Mesenchymal stem cell (in vitro differentiated cells and primary cell): Measurements from ENCODE around the gene DIS3L2.

Experiments
- DNase-seq: peaks from one replicate; pipeline ENCODE4 v3.0.0-alpha.2; 2013
- H2AFZ ChIP-seq: one replicate; pipeline ENCODE4 v1.6.1; 2013; ENCODE audit warnings: low read depth, mild to moderate bottlenecking, control low read depth, inconsistent platforms, low read length, moderate library complexity
- H2AK5ac ChIP-seq: 2 replicates; pipeline ENCODE4 v1.6.1; 2013; ENCODE audit warnings: low read length, moderate library complexity, mild to moderate bottlenecking, inconsistent platforms; ENCODE audit not compliant: severe bottlenecking
- H2BK120ac ChIP-seq: one replicate; pipeline ENCODE4 v1.6.1; 2013; ENCODE audit warnings: low read depth, mild to moderate bottlenecking, inconsistent platforms, low read length, moderate library complexity
- H2BK12ac ChIP-seq, 2 experiments: one replicate each; pipeline ENCODE4 v1.6.1; 2013; ENCODE audit warnings: inconsistent platforms in 2 of 2, low read length in 2 of 2, mild to moderate bottlenecking in 2 of 2, moderate library complexity in 2 of 2, control low read depth in 1 of 2
- H2BK15ac ChIP-seq: one replicate; pipeline ENCODE4 v1.6.1; 2013; ENCODE audit warnings: mild to moderate bottlenecking, low read depth, inconsistent platforms; ENCODE audit not compliant: poor library complexity, severe bottlenecking
- H2BK5ac ChIP-seq: 2 replicates; pipeline ENCODE4 v1.6.1; 2013; ENCODE audit warnings: low read depth, mild to moderate bottlenecking, low read length, control low read depth, inconsistent platforms; ENCODE audit not compliant: poor library complexity, severe bottlenecking
- H3K14ac ChIP-seq, 2 experiments: one replicate each; pipeline ENCODE4 v1.6.1; 2013; ENCODE audit warnings: inconsistent platforms in 2 of 2, low read length in 2 of 2, control low read depth in 1 of 2, mild to moderate bottlenecking in 1 of 2, moderate library complexity in 1 of 2
- H3K18ac ChIP-seq, 2 experiments: one replicate each; pipeline ENCODE4 v1.6.1; 2013; ENCODE audit warnings: inconsistent platforms in 2 of 2, low read length in 2 of 2, control low read depth in 1 of 2, low read depth in 1 of 2, mild to moderate bottlenecking in 1 of 2
- H3K23ac ChIP-seq, 2 experiments: one replicate each; pipeline ENCODE4 v1.6.1; 2013; ENCODE audit warnings: inconsistent platforms in 2 of 2, low read length in 2 of 2, mild to moderate bottlenecking in 2 of 2, moderate library complexity in 2 of 2, control low read depth in 1 of 2
- H3K27ac ChIP-seq: 2 replicates; pipeline ENCODE4 v1.5.1; 2013; ENCODE audit warnings: mild to moderate bottlenecking, moderate library complexity, low read length, control low read depth, inconsistent platforms; ENCODE audit not compliant: poor library complexity, severe bottlenecking
- H3K27me3 ChIP-seq, 2 experiments: 2 replicates each; pipeline versions ENCODE4 v1.6.1 to v1.7.0; 2013; ENCODE audit warnings: low read length in 2 of 2, mild to moderate bottlenecking in 2 of 2, moderate library complexity in 2 of 2, control low read depth in 1 of 2, inconsistent platforms in 1 of 2; ENCODE audit not compliant: control insufficient read depth in 1 of 2, insufficient read depth in 1 of 2
- H3K36me3 ChIP-seq, 2 experiments: 2 replicates each; pipeline versions ENCODE4 v1.6.1 to v1.7.0; 2013; ENCODE audit warnings: low read length in 2 of 2, control low read depth in 1 of 2, inconsistent platforms in 1 of 2, low read depth in 1 of 2, mild to moderate bottlenecking in 1 of 2; ENCODE audit not compliant: insufficient read depth in 2 of 2, control insufficient read depth in 1 of 2
- H3K4ac ChIP-seq, 2 experiments: one replicate each; pipeline ENCODE4 v1.6.1; 2013; ENCODE audit warnings: inconsistent platforms in 2 of 2, low read length in 2 of 2, mild to moderate bottlenecking in 2 of 2, moderate library complexity in 2 of 2, control low read depth in 1 of 2, low read depth in 1 of 2
- H3K4me1 ChIP-seq: 2 replicates; pipeline ENCODE4 v1.6.1; 2013; ENCODE audit warnings: low read depth, low read length, control low read depth; ENCODE audit not compliant: control insufficient read depth, insufficient read depth
- H3K4me2 ChIP-seq: 2 replicates; pipeline ENCODE4 v1.6.1; 2013; ENCODE audit warnings: low read length, mild to moderate bottlenecking, inconsistent platforms; ENCODE audit not compliant: poor library complexity, severe bottlenecking
- H3K4me3 ChIP-seq, 2 experiments: 2 replicates each; pipeline versions ENCODE4 v1.5.1 to v1.7.0; 2013; ENCODE audit warnings: low read length in 2 of 2, mild to moderate bottlenecking in 2 of 2, control low read depth in 1 of 2, low read depth in 1 of 2; ENCODE audit not compliant: insufficient read depth in 1 of 2
- H3K79me1 ChIP-seq: replicated peaks from 2 replicates; pipeline ENCODE4 v1.6.1; 2013; ENCODE audit warnings: mild to moderate bottlenecking, control low read depth, low read length, inconsistent platforms; ENCODE audit not compliant: poor library complexity, severe bottlenecking
- H3K9ac ChIP-seq: 2 replicates; pipeline ENCODE4 v1.7.0; 2013; ENCODE audit warnings: mild to moderate bottlenecking, low read length, moderate library complexity
- H3K9me3 ChIP-seq: 2 replicates; pipeline ENCODE4 v1.7.0; 2013; ENCODE audit warnings: mild to moderate bottlenecking, low read length; ENCODE audit not compliant: control insufficient read depth
- H4K8ac ChIP-seq: one replicate; pipeline ENCODE4 v1.6.1; 2013; ENCODE audit warnings: inconsistent platforms, mild to moderate bottlenecking, low read length, moderate library complexity
- H4K91ac ChIP-seq: one replicate; pipeline ENCODE4 v1.6.1; 2013; ENCODE audit warnings: mild to moderate bottlenecking, low read length, inconsistent platforms
- WGBS: methylation state at CpG from one replicate; pipeline ENCODE4 v1.1.7; 2013; ENCODE audit warnings: mixed read lengths; 5-methylcytosine and 5-hydroxymethylcytosine counted together

The DIS3L2 gene

GRCh38 chr2:231987124-231987727, 25.7 kb downstream of the DIS3L2 start:
- no peak overlapping the region for H3K4me3 ChIP-seq
- peaks cover 36% of the 10 kb centered on the region for H3K79me1 ChIP-seq
- H2BK15ac ChIP-seq = no peak overlapping the region
- no peaks in the 10 kb centered on the region for H3K27me3 ChIP-seq
- no peak overlapping the region for H3K27ac ChIP-seq
- H3K36me3 ChIP-seq = peaks cover 3 to 6% of the 10 kb centered on the region in 2 experiments
- no peak overlapping the region for H4K91ac ChIP-seq
- H3K9ac ChIP-seq = no peak overlapping the region
- H2BK12ac ChIP-seq = no peak overlapping the region
- H3K9me3 ChIP-seq = no peaks in the 10 kb centered on the region
- H3K4ac ChIP-seq = no peak overlapping the region
- no peak overlapping the region for H2AK5ac ChIP-seq
- H2BK5ac ChIP-seq = no peak overlapping the region
- H3K18ac ChIP-seq = no peak overlapping the region
- no peak for DNase-seq
- H3K23ac ChIP-seq = no peak overlapping the region
- no peak overlapping the region for H2BK120ac ChIP-seq
- H3K4me1 ChIP-seq = peaks cover 5% of the 10 kb centered on the region
- no peak overlapping the region for H2AFZ ChIP-seq
- WGBS = 93% methylated on average over 5 of the region's 5 CpGs
- no peak overlapping the region for H3K14ac ChIP-seq
- H3K4me2 ChIP-seq = no peak overlapping the region
- no peak overlapping the region for H4K8ac ChIP-seq

GRCh38 chr2:231988179-231988866, 26.8 kb downstream of the DIS3L2 start:
- Histone ChIP-seq H3K9ac (no peak overlapping the region), H2BK15ac (no peak overlapping the region), H3K9me3 (no peaks in the 10 kb centered on the region), H4K91ac (no peak overlapping the region), H3K79me1 (peaks cover 41% of the 10 kb centered on the region), H2BK120ac (no peak overlapping the region), H2BK12ac (no peak overlapping the region), H4K8ac (no peak overlapping the region), H3K4ac (no peak overlapping the region), H2AFZ (no peak overlapping the region), H3K36me3 (peaks cover 3 to 4% of the 10 kb centered on the region in 2 experiments), H3K4me3 (no peak overlapping the region), H3K4me1 (peaks cover 6% of the 10 kb centered on the region), H3K23ac (no peak overlapping the region), H3K4me2 (no peak overlapping the region), H2AK5ac (no peak overlapping the region), H3K18ac (no peak overlapping the region), H3K27ac (no peak overlapping the region), H3K27me3 (no peaks in the 10 kb centered on the region), H3K14ac (no peak overlapping the region), H2BK5ac (no peak overlapping the region)
- WGBS = 62% methylated on average over 4 of the region's 8 CpGs
- DNase-seq = no peak

DNA sequence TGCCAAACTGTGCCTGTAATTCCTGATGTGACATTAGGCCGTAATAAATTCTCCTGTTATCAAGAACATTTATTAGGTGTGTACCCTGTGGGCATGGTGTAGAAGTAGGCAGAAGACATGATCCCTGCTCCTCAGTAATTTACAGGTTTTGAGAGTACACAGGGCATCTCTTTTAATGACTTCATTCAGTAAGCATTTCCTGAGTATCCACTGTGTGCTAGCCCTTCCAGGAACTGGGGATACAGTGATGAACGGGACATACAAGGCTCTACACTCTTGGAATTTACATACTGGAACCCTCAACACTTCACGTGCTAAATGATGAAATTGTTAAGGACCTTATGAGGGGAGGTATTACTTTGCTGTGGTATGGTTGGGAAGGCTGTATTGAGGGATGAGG, 30.2 kb downstream of the DIS3L2 start:
- Histone ChIP-seq H2BK15ac (no peak overlapping the region), H2AFZ (no peak overlapping the region), H2AK5ac (peak overlapping the region; percentile 60), H3K14ac (no peak overlapping the region), H4K91ac (no peak overlapping the region), H3K27ac (peak overlapping the region; percentile 42), H2BK12ac (no peak overlapping the region), H3K18ac (no peak overlapping the region), H3K9me3 (no peaks in the 10 kb centered on the region), H3K4me1 (peaks cover 6% of the 10 kb centered on the region), H3K4me3 (no peak overlapping the region), H3K79me1 (peaks cover 38% of the 10 kb centered on the region), H3K36me3 (no peaks in the 10 kb centered on the region), H2BK5ac (no peak overlapping the region), H3K23ac (no peak overlapping the region), H3K4ac (no peak overlapping the region), H3K9ac (no peak overlapping the region), H3K4me2 (no peak overlapping the region), H2BK120ac (no peak overlapping the region), H3K27me3 (no peaks in the 10 kb centered on the region), H4K8ac (no peak overlapping the region)
- peak; percentile 42 for DNase-seq
- WGBS = 0% methylated on average over 2 of the region's 3 CpGs

- Histone ChIP-seq H2BK120ac (no peak overlapping the region), H3K79me1 (peaks cover 37% of the 10 kb centered on the region), H3K14ac (no peak overlapping the region), H3K9me3 (no peaks in the 10 kb centered on the region), H3K9ac (no peak overlapping the region), H3K4me1 (peaks cover 4% of the 10 kb centered on the region), H4K91ac (no peak overlapping the region), H2BK15ac (no peak overlapping the region), H4K8ac (no peak overlapping the region), H2BK5ac (no peak overlapping the region), H2BK12ac (no peak overlapping the region), H3K4ac (no peak overlapping the region), H3K18ac (peak overlapping the region in 1 of 2 experiments; percentile 2), H2AFZ (no peak overlapping the region), H3K27ac (no peak overlapping the region), H3K27me3 (no peaks in the 10 kb centered on the region), H3K4me2 (no peak overlapping the region), H3K4me3 (no peak overlapping the region), H2AK5ac (peak overlapping the region; percentile 44), H3K23ac (no peak overlapping the region), H3K36me3 (no peaks in the 10 kb centered on the region)
- WGBS = 100% methylated on average over 4 of the region's 5 CpGs
- no peak for DNase-seq
These were observed 31.4 kb downstream of the DIS3L2 start for GRCh38 chr2:231992888-231993287.
